DOHH2 (cell line): Measurements from ENCODE around the gene IER2.

ENCODE experiments used
- CTCF ChIP-seq: fragments of 200-600 bp; sonication (generic); IDR thresholded peaks from one replicate; pipeline ENCODE4 v1.5.1; 2014; ENCODE audit warnings: antibody characterized with exemption, mild to moderate bottlenecking, low read depth, low read length; ENCODE audit not compliant: poor library complexity, severe bottlenecking
- EZH2phosphoT487 ChIP-seq: fragments of 200-600 bp; sonication (generic); IDR thresholded peaks from 2 replicates; pipeline ENCODE4 v1.6.1; 2017; ENCODE audit warnings: borderline replicate concordance, mild to moderate bottlenecking, antibody characterized with exemption, low read length, moderate library complexity, mixed read lengths

- TF ChIP-seq CTCF: no peak
- TF ChIP-seq EZH2phosphoT487: no peak
These were observed 12.9 kb upstream of the IER2 start for GRCh38 chr19:13137290-13137794.
